OCI-LY7 (cell line): ENCODE results near the gene MAPRE2.

Source experiments
- CTCF ChIP-seq: fragments of 200-600 bp; sonication (generic); conservative IDR thresholded peaks from 2 replicates; pipeline ENCODE4 v1.5.1; 2014; ENCODE audit warnings: mild to moderate bottlenecking, antibody characterized with exemption, low read length, moderate library complexity, mixed read lengths
- EZH2phosphoT487 ChIP-seq: fragments of 200-600 bp; sonication (generic); IDR thresholded peaks from 2 replicates; pipeline ENCODE4 v1.6.1; 2018; ENCODE audit warnings: low read depth, borderline replicate concordance, mild to moderate bottlenecking, mixed run types, antibody characterized with exemption, low read length, moderate library complexity, mixed read lengths

- TF ChIP-seq CTCF, result no peak
- no peak for TF ChIP-seq EZH2phosphoT487
Observed at GRCh38 chr18:35189510-35189909, 148.3 kb downstream of the MAPRE2 start.
